ENCODE results near the gene PIKFYVE. TPM values are rescaled to one million over a fixed set of nuclear protein-coding genes. Genes with fewer than 3 reads are reported as not detected.

PIKFYVE gene
- total RNA-seq, 1 experiment from 2014 or later: 32.1 TPM

DNA sequence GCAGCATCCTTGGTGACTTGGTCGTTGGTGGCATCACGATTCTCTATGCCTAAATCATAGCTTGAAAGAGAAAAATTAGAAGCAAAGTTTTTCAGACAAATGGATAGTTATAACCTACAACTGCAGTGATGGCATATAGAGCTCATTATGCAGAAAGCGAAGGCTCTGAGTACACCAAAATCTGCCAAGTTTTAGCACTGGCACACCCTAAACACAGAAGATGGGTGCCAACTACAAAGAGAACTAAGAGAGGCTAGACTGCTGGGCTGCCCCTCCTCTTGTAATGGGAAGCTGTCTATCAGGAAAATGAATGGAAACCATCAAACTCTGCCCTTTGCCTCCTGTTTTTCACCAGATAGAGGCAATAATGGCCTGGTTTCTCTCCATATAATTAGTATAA lies 17.5 kb upstream of the PIKFYVE start:
- H3K4me1 ChIP-seq (ENCODE audit: insufficient read depth, low read length, poor library complexity, severe bottlenecking): peaks cover 7% of the 10 kb centered on the region
- intact Hi-C loops (cut with micrococcal nuclease; ENCODE audit: unreplicated experiment): no loop called here
- H3K27me3 ChIP-seq (replicated peaks; ENCODE audit: insufficient read depth, low read depth, low read length, poor library complexity): no peaks in the 10 kb centered on the region
- H3K9me3 ChIP-seq (ENCODE audit: low read depth, low read length, poor library complexity, severe bottlenecking): no peaks in the 10 kb centered on the region
- BruUV-seq (replicated peaks): no TSS peak
- H3K4me3 ChIP-seq (ENCODE audit: low read depth, low read length, poor library complexity, severe bottlenecking): no peak overlapping the region
- ChIA-PET CTCF (no interaction called here), POLR2A (ENCODE audit: low non-redundant PET) (no interaction called here)
- no peak for DNase-seq (ENCODE audit: low spot score)
- no peak for TF ChIP-seq EZH2 (IDR thresholded peaks at IDR 0.05; ENCODE audit: borderline replicate concordance, low read depth, low read length, poor library complexity, severe bottlenecking)
- TF ChIP-seq, protein P1, sequence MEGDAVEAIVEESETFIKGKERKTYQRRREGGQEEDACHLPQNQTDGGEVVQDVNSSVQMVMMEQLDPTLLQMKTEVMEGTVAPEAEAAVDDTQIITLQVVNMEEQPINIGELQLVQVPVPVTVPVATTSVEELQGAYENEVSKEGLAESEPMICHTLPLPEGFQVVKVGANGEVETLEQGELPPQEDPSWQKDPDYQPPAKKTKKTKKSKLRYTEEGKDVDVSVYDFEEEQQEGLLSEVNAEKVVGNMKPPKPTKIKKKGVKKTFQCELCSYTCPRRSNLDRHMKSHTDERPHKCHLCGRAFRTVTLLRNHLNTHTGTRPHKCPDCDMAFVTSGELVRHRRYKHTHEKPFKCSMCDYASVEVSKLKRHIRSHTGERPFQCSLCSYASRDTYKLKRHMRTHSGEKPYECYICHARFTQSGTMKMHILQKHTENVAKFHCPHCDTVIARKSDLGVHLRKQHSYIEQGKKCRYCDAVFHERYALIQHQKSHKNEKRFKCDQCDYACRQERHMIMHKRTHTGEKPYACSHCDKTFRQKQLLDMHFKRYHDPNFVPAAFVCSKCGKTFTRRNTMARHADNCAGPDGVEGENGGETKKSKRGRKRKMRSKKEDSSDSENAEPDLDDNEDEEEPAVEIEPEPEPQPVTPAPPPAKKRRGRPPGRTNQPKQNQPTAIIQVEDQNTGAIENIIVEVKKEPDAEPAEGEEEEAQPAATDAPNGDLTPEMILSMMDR (conservative IDR thresholded peaks at IDR 0.05; ENCODE audit: low read depth, low read length): no peak
- peaks cover 98% of the 10 kb centered on the region for H3K36me3 ChIP-seq (ENCODE audit: insufficient read depth, low read length, poor library complexity, severe bottlenecking)
- no peak overlapping the region for H3K27ac ChIP-seq (ENCODE audit: low read depth, low read length, poor library complexity, severe bottlenecking)

GRCh38 chr2:208249296-208249695 lies 16.8 kb upstream of the PIKFYVE start:
- intact Hi-C loops (cut with micrococcal nuclease; ENCODE audit: unreplicated experiment): no loop called here
- Histone ChIP-seq H3K4me1 (ENCODE audit: insufficient read depth, low read length, poor library complexity, severe bottlenecking) (peaks cover 10% of the 10 kb centered on the region), H3K9me3 (ENCODE audit: low read depth, low read length, poor library complexity, severe bottlenecking) (no peaks in the 10 kb centered on the region), H3K36me3 (ENCODE audit: insufficient read depth, low read length, poor library complexity, severe bottlenecking) (peaks cover 91% of the 10 kb centered on the region), H3K27ac (ENCODE audit: low read depth, low read length, poor library complexity, severe bottlenecking) (no peak overlapping the region), H3K27me3 (replicated peaks; ENCODE audit: insufficient read depth, low read depth, low read length, poor library complexity) (no peaks in the 10 kb centered on the region), H3K4me3 (ENCODE audit: low read depth, low read length, poor library complexity, severe bottlenecking) (no peak overlapping the region)
- ChIA-PET CTCF (no interaction called here), POLR2A (ENCODE audit: low non-redundant PET) (no interaction called here)
- no TSS peak for BruUV-seq (replicated peaks)
- TF ChIP-seq EZH2 (IDR thresholded peaks at IDR 0.05; ENCODE audit: borderline replicate concordance, low read depth, low read length, poor library complexity, severe bottlenecking): no peak
- TF ChIP-seq, protein P1 (conservative IDR thresholded peaks at IDR 0.05; ENCODE audit: low read depth, low read length): no peak
- DNase-seq (ENCODE audit: low spot score): no peak

DNA sequence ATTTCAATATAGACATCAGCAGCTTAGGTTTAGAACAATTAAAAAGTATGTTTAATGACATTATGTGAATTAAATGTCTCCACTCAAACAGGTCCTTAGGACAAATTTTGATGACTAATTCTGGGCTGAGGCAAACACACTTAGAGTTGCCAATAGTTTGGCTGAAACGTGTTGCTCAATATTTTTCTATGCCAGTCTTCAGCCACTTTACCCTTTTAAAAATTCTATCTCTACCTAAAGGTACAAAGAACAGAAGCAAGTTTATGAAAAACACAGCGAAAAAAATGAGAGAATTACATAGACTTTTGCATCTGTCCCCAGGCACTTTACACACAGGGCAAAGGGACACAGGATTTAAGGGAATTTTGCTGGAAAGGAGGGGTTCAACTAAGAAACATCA lies 15.7 kb upstream of the PIKFYVE start:
- ChIA-PET POLR2A (ENCODE audit: low non-redundant PET) (no interaction called here), CTCF (no interaction called here)

More for the DNA sequence above, 15.7 kb upstream of the PIKFYVE start:
- DNase-seq (ENCODE audit: low spot score): no peak
- TF ChIP-seq EZH2 (IDR thresholded peaks at IDR 0.05; ENCODE audit: borderline replicate concordance, low read depth, low read length, poor library complexity, severe bottlenecking): no peak
- TF ChIP-seq, protein P1 (conservative IDR thresholded peaks at IDR 0.05; ENCODE audit: low read depth, low read length): no peak
- H3K4me3 ChIP-seq (ENCODE audit: low read depth, low read length, poor library complexity, severe bottlenecking): no peak overlapping the region
- peaks cover 10% of the 10 kb centered on the region for H3K4me1 ChIP-seq (ENCODE audit: insufficient read depth, low read length, poor library complexity, severe bottlenecking)
- no peaks in the 10 kb centered on the region for H3K27me3 ChIP-seq (replicated peaks; ENCODE audit: insufficient read depth, low read depth, low read length, poor library complexity)
- BruUV-seq (replicated peaks): no TSS peak
- H3K9me3 ChIP-seq (ENCODE audit: low read depth, low read length, poor library complexity, severe bottlenecking): no peaks in the 10 kb centered on the region
- intact Hi-C loops (cut with micrococcal nuclease; ENCODE audit: unreplicated experiment): loop anchor here (10.0 kb wide), 1 partner anchor 506 kb away; no protein-coding TSS in a partner anchor
- H3K27ac ChIP-seq (ENCODE audit: low read depth, low read length, poor library complexity, severe bottlenecking): no peak overlapping the region
- peaks cover 81% of the 10 kb centered on the region for H3K36me3 ChIP-seq (ENCODE audit: insufficient read depth, low read length, poor library complexity, severe bottlenecking)

All from A673 (cell line).